ENCODE results near the gene ARSG. TPM values are rescaled to one million over a fixed set of nuclear protein-coding genes. Genes with fewer than 3 reads are reported as not detected.

The ARSG gene
- total and polyA plus RNA-seq, 2 donors (not counting 3 experiments of a cell fraction or from before 2014, with no cell fraction given) = 3.9 to 7.0 TPM

- Histone ChIP-seq H3K4me2 (ENCODE audit: insufficient read depth, low read length) (no peak overlapping the region), H4K20me1 (replicated peaks; ENCODE audit: control insufficient read depth, extremely low read depth, insufficient read depth, low read length) (no peaks in the 10 kb centered on the region), H2AFZ (ENCODE audit: low read depth, low read length) (no peak overlapping the region), H3K36me3 (ENCODE audit: control insufficient read depth in 2 of 2, extremely low read depth in 1 of 2, insufficient read depth in 2 of 2, low read length in 2 of 2) (peaks cover 18 to 56% of the 10 kb centered on the region in 2 experiments), H3K9me3 (replicated peaks; ENCODE audit: control insufficient read depth, insufficient read depth, low read length) (no peaks in the 10 kb centered on the region), H3K9me1 (replicated peaks; ENCODE audit: control insufficient read depth, extremely low read depth, insufficient read depth, low read length) (no peaks in the 10 kb centered on the region), H3K4me3 (replicated peaks in 1 of 3; ENCODE audit: insufficient read depth in 1 of 3, low read depth in 1 of 3, low read length in 3 of 3) (no peak overlapping the region), H3K27me3 (ENCODE audit: control insufficient read depth in 2 of 2, insufficient read depth in 2 of 2, low read length in 2 of 2) (no peaks in the 10 kb centered on the region), H3K9ac (replicated peaks; ENCODE audit: extremely low read depth, insufficient read depth, low read length) (no peak overlapping the region), H3K4me1 (ENCODE audit: control insufficient read depth, extremely low read depth, insufficient read depth, low read length) (no peaks in the 10 kb centered on the region), H3K79me2 (ENCODE audit: control insufficient read depth, insufficient read depth, low read length) (no peaks in the 10 kb centered on the region), H3K27ac (ENCODE audit: insufficient read depth, low read depth, low read length) (no peak overlapping the region)
- intact Hi-C loops (cut with micrococcal nuclease) (no loop called here), dilution Hi-C loops (cut with MboI; ENCODE audit: extremely low pct_ligation_motif_present, low sequenced_read_pairs) (no loop called here)
- TF ChIP-seq MYC (IDR thresholded peaks at IDR 0.05; ENCODE audit: low read depth, low read length) (no peak), EZH2 (IDR thresholded peaks at IDR 0.05; ENCODE audit: borderline replicate concordance, low read depth, low read length, severe bottlenecking) (no peak), CTCF (IDR thresholded peaks at IDR 0.05; ENCODE audit: extremely low read depth in 1 of 2, insufficient read depth in 1 of 2, low read depth in 1 of 2, low read length in 2 of 2) (no peak), GATA2 (IDR thresholded peaks at IDR 0.05; ENCODE audit: insufficient read depth, insufficient read length, low read depth, low read length) (no peak), JUN (IDR thresholded peaks at IDR 0.05; ENCODE audit: borderline replicate concordance, insufficient read depth, insufficient read length, low read depth) (no peak), MAX (IDR thresholded peaks at IDR 0.05; ENCODE audit: insufficient read depth, insufficient read length) (no peak), POLR2AphosphoS5 (IDR thresholded peaks at IDR 0.05; ENCODE audit: insufficient read depth, low read depth, low read length) (no peak), FOS (IDR thresholded peaks at IDR 0.05; ENCODE audit: borderline replicate concordance, insufficient read depth, low read length) (no peak)
- ChIA-PET CTCF (interaction anchor here (1.1 to 2.2 kb wide), 7 partner anchors 27 to 230 kb away, joined by 3 to 20 read pairs (median 5); partner anchors contain the start of genes AMZ2 and WIPI1), POLR2A (no interaction called here)
- FAIRE-seq (no peak), DNase-seq (ENCODE audit: low read depth, low spot score) (no peak)
- no TSS peak for BruUV-seq (replicated peaks)
Observed at GRCh38 chr17:68431045-68431608, 139.8 kb downstream of the ARSG start.
